ENCODE data around the gene GPR21.

The GPR21 gene

GRCh38 chr9:123020796-123021195 is 12.7 kb upstream of the GPR21 start:
- TF ChIP-seq TOX (CRISPR knock-in tag; IDR thresholded peaks at IDR 0.05; ENCODE audit: borderline replicate concordance), result no peak
- no peak for TF ChIP-seq ZC3H10 (CRISPR knock-in tag; IDR thresholded peaks at IDR 0.05)
- TF ChIP-seq ESRRG (CRISPR knock-in tag; IDR thresholded peaks at IDR 0.05), result no peak
- TF ChIP-seq TCF4 (CRISPR knock-in tag; IDR thresholded peaks at IDR 0.05; ENCODE audit: borderline replicate concordance), result no peak
- no peak for TF ChIP-seq ZNF565 (CRISPR knock-in tag; conservative IDR thresholded peaks at IDR 0.05; ENCODE audit: low read depth)
- ATAC-seq, result no peak

- no peak for ATAC-seq
- TF ChIP-seq RARB (CRISPR knock-in tag; IDR thresholded peaks at IDR 0.05) (no peak), ZNF8 (CRISPR knock-in tag; IDR thresholded peaks at IDR 0.05) (no peak), CSRNP3 (CRISPR knock-in tag; IDR thresholded peaks at IDR 0.05) (no peak), CSDC2 (CRISPR knock-in tag; IDR thresholded peaks at IDR 0.05) (no peak), ZFP3 (CRISPR knock-in tag; IDR thresholded peaks at IDR 0.05) (no peak)
Measured at GRCh38 chr9:123026425-123026824, 7.0 kb upstream of the GPR21 start.

GRCh38 chr9:123027517-123027916 is 6.0 kb upstream of the GPR21 start:
- TF ChIP-seq ZC3H10 (CRISPR knock-in tag; IDR thresholded peaks at IDR 0.05) (no peak), TCF4 (CRISPR knock-in tag; IDR thresholded peaks at IDR 0.05; ENCODE audit: borderline replicate concordance) (peak; percentile 50; the same call in 1 of the 2 replicates)
- ATAC-seq, result no peak

- no peak for ATAC-seq
- TF ChIP-seq ARNTL (CRISPR knock-in tag; IDR thresholded peaks at IDR 0.05; ENCODE audit: borderline replicate concordance, low read depth) (no peak), TCF4 (CRISPR knock-in tag; IDR thresholded peaks at IDR 0.05; ENCODE audit: borderline replicate concordance) (no peak), OSR1 (CRISPR knock-in tag; IDR thresholded peaks at IDR 0.05) (no peak)
Measured at GRCh38 chr9:123028136-123028535, 5.3 kb upstream of the GPR21 start.

- no peak for ATAC-seq
- no peak for TF ChIP-seq ZFP3 (CRISPR knock-in tag; IDR thresholded peaks at IDR 0.05)
- TF ChIP-seq ZC3H10 (CRISPR knock-in tag; IDR thresholded peaks at IDR 0.05), result no peak
- TF ChIP-seq PATZ1 (CRISPR knock-in tag; IDR thresholded peaks at IDR 0.05; ENCODE audit: borderline replicate concordance), result no peak
Measured at GRCh38 chr9:123028973-123029372, 4.5 kb upstream of the GPR21 start.

- TF ChIP-seq GLIS3 (CRISPR knock-in tag; IDR thresholded peaks at IDR 0.05), result no peak
- TF ChIP-seq ISL1 (CRISPR knock-in tag; IDR thresholded peaks at IDR 0.05), result no peak
- TF ChIP-seq POU6F1 (CRISPR knock-in tag; IDR thresholded peaks at IDR 0.05; ENCODE audit: borderline replicate concordance, low read depth), result no peak
- no peak for TF ChIP-seq CSRNP3 (CRISPR knock-in tag; IDR thresholded peaks at IDR 0.05)
- TF ChIP-seq TSHZ2 (CRISPR knock-in tag; IDR thresholded peaks at IDR 0.05), result no peak
- TF ChIP-seq PPARA (CRISPR knock-in tag; IDR thresholded peaks at IDR 0.05; ENCODE audit: borderline replicate concordance), result no peak
- TF ChIP-seq SNAI2 (CRISPR knock-in tag; IDR thresholded peaks at IDR 0.05), result no peak
- no peak for TF ChIP-seq ZNF70 (CRISPR knock-in tag; IDR thresholded peaks at IDR 0.05)
- TF ChIP-seq ZFP3 (CRISPR knock-in tag; IDR thresholded peaks at IDR 0.05), result no peak
- no peak for TF ChIP-seq BACH2 (CRISPR knock-in tag; IDR thresholded peaks at IDR 0.05; ENCODE audit: borderline replicate concordance)
- no peak for TF ChIP-seq CSDC2 (CRISPR knock-in tag; IDR thresholded peaks at IDR 0.05)
- TF ChIP-seq ZC3H10 (CRISPR knock-in tag; IDR thresholded peaks at IDR 0.05), result no peak
- TF ChIP-seq ZNF8 (CRISPR knock-in tag; IDR thresholded peaks at IDR 0.05), result no peak
- no peak for TF ChIP-seq ARNTL (CRISPR knock-in tag; IDR thresholded peaks at IDR 0.05; ENCODE audit: borderline replicate concordance, low read depth)
- no peak for TF ChIP-seq OSR1 (CRISPR knock-in tag; IDR thresholded peaks at IDR 0.05)
- no peak for TF ChIP-seq ZFP30 (CRISPR knock-in tag; IDR thresholded peaks at IDR 0.05)
- TF ChIP-seq CREB5 (CRISPR knock-in tag; IDR thresholded peaks at IDR 0.05; ENCODE audit: low read depth), result no peak
- ATAC-seq, result no peak
Measured at GRCh38 chr9:123031963-123032362, 1.5 kb upstream of the GPR21 start.

All from SK-N-SH treated with all-trans-retinoic acid at 6 μM for 48 hours (cell line).